SK-N-SH (cell line): ENCODE measurements around the gene PHC2.

ENCODE experiments used
- CTCF ChIP-seq: fragments of 200-600 bp; sonication (generic); IDR thresholded peaks from 2 replicates; pipeline ENCODE4 v1.6.1; 2017; ENCODE audit warnings: antibody characterized with exemption, mild to moderate bottlenecking, moderate library complexity
- FOXM1 ChIP-seq: IDR thresholded peaks from 2 replicates; pipeline ENCODE4 v1.4.0; 2012; ENCODE audit warnings: low read depth, mild to moderate bottlenecking
- POLR2AphosphoS5 ChIP-seq: IDR thresholded peaks from 2 replicates; pipeline ENCODE4 v1.6.1; 2012; ENCODE audit warnings: low read depth, low read length
- TAF1 ChIP-seq: IDR thresholded peaks from 2 replicates; pipeline ENCODE4 v1.6.1; 2012; ENCODE audit warnings: low read depth, mild to moderate bottlenecking, low read length, moderate library complexity, borderline replicate concordance

- TF ChIP-seq CTCF: no peak
- TF ChIP-seq POLR2AphosphoS5: no peak
- TF ChIP-seq TAF1: no peak
- TF ChIP-seq FOXM1: no peak
Measured at GRCh38 chr1:33311706-33312412, 119.0 kb downstream of the PHC2 start.
